ENCODE results near the gene CNTN4.

The CNTN4 gene

DNA sequence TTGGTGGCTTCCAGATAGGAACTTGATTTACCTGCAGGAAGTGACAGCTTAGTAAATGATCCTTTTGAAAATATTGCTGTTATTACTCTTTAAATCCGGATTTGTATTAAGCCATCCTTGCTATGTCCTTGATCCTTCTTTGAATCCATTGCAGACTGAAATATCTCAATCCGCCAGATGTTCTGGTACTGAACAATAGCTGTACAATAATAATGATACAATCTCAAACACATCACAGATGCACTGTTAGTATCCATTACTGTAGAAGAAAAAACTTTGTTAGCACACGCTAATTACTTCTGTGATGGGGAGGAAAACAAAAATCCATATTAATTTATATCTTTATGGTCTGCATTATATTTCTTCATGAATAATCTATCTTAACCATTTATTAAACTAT is 202.3 kb downstream of the CNTN4 start:
- DNase-seq (ENCODE audit: low read depth) = no peak
- no peak overlapping the region for H3K4me3 ChIP-seq (ENCODE audit: low read depth, low read length)
- TF ChIP-seq, protein P1, sequence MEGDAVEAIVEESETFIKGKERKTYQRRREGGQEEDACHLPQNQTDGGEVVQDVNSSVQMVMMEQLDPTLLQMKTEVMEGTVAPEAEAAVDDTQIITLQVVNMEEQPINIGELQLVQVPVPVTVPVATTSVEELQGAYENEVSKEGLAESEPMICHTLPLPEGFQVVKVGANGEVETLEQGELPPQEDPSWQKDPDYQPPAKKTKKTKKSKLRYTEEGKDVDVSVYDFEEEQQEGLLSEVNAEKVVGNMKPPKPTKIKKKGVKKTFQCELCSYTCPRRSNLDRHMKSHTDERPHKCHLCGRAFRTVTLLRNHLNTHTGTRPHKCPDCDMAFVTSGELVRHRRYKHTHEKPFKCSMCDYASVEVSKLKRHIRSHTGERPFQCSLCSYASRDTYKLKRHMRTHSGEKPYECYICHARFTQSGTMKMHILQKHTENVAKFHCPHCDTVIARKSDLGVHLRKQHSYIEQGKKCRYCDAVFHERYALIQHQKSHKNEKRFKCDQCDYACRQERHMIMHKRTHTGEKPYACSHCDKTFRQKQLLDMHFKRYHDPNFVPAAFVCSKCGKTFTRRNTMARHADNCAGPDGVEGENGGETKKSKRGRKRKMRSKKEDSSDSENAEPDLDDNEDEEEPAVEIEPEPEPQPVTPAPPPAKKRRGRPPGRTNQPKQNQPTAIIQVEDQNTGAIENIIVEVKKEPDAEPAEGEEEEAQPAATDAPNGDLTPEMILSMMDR (IDR thresholded peaks at IDR 0.05; ENCODE audit: low read depth, low read length, missing control alignments) = no peak

DNA sequence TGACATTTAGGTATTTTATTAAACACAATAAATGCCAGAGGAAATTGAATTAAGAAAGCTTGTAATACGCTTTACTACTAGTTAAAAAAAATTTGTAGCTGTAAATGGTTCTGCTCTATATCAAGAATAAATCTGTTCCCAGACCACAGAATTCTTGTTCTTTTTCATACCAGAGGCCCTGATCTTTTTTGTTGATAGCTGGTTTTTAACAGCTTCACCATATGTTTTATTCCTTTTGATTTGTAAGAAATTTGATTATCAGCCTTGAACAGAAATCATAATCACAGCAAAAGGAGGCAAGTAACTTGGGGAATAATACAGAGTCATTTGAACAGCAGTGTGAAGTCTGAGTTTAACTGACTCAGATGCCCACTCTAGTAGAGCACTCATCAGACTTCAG is 202.7 kb downstream of the CNTN4 start:
- H3K4me3 ChIP-seq (ENCODE audit: low read depth, low read length) = no peak overlapping the region
- TF ChIP-seq, protein P1 (IDR thresholded peaks at IDR 0.05; ENCODE audit: low read depth, low read length, missing control alignments) = no peak
- DNase-seq (ENCODE audit: low read depth) = no peak

DNA sequence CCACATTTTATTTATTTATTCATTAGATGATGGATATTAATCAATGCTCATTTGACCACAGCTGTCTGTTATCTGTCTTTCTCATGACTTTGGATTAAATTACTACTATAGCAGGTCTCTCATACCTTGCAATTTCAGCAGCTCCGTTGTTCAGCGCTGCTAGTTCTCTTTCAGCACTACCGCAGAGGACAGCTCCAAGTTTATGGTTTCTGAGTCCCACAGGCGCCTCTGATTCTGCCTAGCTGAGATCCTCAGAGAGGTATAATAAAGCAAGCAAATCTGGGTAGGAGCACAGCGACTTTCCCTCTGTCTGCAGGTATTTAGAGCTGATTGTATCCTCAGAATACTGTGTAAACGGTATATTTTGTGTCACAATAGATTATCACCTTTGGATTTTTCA is 204.9 kb downstream of the CNTN4 start:
- TF ChIP-seq, protein P1 (IDR thresholded peaks at IDR 0.05; ENCODE audit: low read depth, low read length, missing control alignments) = no peak
- DNase-seq (ENCODE audit: low read depth) = no peak
- H3K4me3 ChIP-seq (ENCODE audit: low read depth, low read length) = no peak overlapping the region

DNA sequence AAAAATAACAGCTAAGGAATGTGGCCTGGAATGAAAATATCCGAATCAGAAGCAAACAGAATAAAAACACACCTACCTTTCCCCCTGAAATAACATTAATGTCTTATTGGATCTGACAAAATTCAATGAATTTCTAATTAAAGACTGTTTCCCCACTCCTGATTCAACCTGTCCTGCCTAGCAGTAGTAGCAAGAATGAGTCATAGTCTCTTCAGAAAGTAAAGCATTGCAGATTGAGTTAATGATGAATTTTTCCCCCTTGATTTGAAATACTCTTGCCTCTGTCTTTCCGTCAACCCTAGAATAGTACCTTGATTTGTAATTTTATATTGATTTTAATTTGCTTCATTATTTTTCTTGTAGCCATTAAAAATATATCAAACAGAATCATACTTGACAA is 212.4 kb downstream of the CNTN4 start:
- TF ChIP-seq, protein P1 (IDR thresholded peaks at IDR 0.05; ENCODE audit: low read depth, low read length, missing control alignments) = no peak
- H3K4me3 ChIP-seq (ENCODE audit: low read depth, low read length) = no peak overlapping the region
- no peak for DNase-seq (ENCODE audit: low read depth)

DNA sequence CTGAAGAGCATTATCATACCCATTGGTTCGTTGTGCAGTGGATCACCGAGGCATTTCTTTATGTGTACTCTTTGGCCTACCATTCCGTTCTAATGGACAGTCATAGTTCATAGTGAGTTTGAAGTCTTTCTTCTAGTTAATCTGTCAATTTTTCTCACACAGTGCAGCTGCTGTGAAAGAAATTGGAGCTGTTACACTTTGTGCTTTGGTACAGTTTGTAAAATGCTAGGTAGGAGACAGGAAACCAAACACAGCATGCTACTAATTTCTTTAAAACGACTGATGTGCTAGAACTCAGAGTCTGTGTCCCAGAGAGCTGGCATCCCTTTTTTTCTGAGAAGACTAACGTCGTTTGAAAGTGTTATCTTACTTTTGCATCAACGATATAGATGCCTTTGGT is 218.9 kb downstream of the CNTN4 start:
- H3K4me3 ChIP-seq (ENCODE audit: low read depth, low read length) = no peak overlapping the region
- TF ChIP-seq, protein P1 (IDR thresholded peaks at IDR 0.05; ENCODE audit: low read depth, low read length, missing control alignments) = no peak
- no peak for DNase-seq (ENCODE audit: low read depth)

DNA sequence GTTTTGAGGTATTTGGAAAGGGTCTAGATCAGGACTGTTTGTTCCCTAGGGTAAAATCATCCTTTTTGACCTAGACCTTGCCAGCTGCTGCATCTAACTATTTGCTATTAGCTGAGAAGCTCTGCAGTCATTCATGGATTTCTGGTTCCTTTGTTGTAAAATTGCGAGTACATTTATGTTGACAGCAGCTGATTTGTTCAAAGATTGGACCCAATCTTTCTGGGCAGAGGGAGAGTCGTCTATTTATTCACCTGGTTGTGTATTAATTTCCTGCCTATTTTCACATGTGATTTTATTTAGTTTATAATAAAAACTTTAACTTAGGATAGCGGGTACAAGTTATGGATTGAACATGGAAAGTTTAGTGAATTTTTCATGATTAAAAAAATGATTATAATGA is 236.3 kb downstream of the CNTN4 start:
- TF ChIP-seq, protein P1 (IDR thresholded peaks at IDR 0.05; ENCODE audit: low read depth, low read length, missing control alignments) = no peak
- H3K4me3 ChIP-seq (ENCODE audit: low read depth, low read length) = no peak overlapping the region
- DNase-seq (ENCODE audit: low read depth) = no peak

DNA sequence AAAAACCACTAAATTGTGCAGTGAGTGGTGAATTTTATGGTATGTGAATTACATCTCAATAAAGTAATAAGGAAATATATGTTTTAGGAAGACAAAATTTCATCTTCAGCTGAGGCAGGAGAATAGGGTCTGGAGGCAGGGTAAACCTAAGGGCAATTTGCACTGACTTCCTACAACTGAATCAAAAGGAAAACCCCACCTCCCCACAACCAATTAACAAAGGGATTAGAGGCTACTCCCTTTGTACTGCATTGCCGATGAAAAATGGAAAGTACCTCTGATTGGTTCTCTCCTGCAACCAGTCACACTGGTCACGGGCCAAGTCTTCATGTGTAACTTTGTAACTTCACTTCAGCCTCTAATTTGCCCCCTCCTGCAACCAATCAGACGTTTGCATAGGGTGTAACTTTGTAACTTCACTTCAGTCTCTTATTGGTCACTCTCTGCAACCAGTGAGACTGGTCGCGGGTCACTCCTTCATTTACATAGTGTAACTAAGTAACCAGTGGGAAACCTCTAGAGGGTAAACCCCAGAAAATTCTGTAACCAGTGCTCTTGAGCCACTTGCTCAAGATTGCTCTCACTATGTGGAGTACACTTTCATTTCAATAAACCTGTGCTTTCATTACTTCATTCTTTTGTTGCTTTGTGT is 244.5 kb downstream of the CNTN4 start:
- no peak overlapping the region for H3K4me3 ChIP-seq (ENCODE audit: low read depth, low read length)
- no peak for DNase-seq (ENCODE audit: low read depth)
- TF ChIP-seq, protein P1 (IDR thresholded peaks at IDR 0.05; ENCODE audit: low read depth, low read length, missing control alignments) = no peak
